HG02678 (cell line): ENCODE measurements around the gene BOK.
"Not testable (repeated sequence)": the region's sequence is repeated elsewhere in the genome, so short reads cannot be mapped to it uniquely, and the experiment has no call there.

ENCODE experiments used
- ATAC-seq: cut with Tn5 transposase; IDR thresholded peaks from one replicate; pipeline ENCODE4 v1.9.1; 2021; ENCODE audit warnings: mild to moderate bottlenecking, moderate library complexity; ENCODE audit not compliant: unreplicated experiment

Gene BOK

GRCh38 chr2:241555711-241556110, 2.8 kb upstream of the BOK start:
- ATAC-seq, result no peak

GRCh38 chr2:241556746-241557145, 1.8 kb upstream of the BOK start:
- ATAC-seq, result no peak

GRCh38 chr2:241559323-241560161, 997 bp downstream of the BOK start:
- ATAC-seq, result no peak

- ATAC-seq, result no peak
Observed at GRCh38 chr2:241560162-241560882, 1.8 kb downstream of the BOK start.

GRCh38 chr2:241560883-241561474, 2.4 kb downstream of the BOK start:
- ATAC-seq, result no peak

GRCh38 chr2:241561832-241562231, 3.3 kb downstream of the BOK start:
- ATAC-seq, result no peak

- ATAC-seq, result no peak
Observed at GRCh38 chr2:241562269-241562891, 3.8 kb downstream of the BOK start.

GRCh38 chr2:241563031-241563507, 4.5 kb downstream of the BOK start:
- ATAC-seq, result no peak

GRCh38 chr2:241563571-241563980, 5.0 kb downstream of the BOK start:
- ATAC-seq, result no peak

GRCh38 chr2:241563981-241564595, 5.5 kb downstream of the BOK start:
- no peak for ATAC-seq

GRCh38 chr2:241564596-241565410, 6.3 kb downstream of the BOK start:
- no peak for ATAC-seq

GRCh38 chr2:241565411-241565810, 6.9 kb downstream of the BOK start:
- no peak for ATAC-seq

- ATAC-seq, result not testable (repeated sequence)
Observed at GRCh38 chr2:241566021-241566420, 7.5 kb downstream of the BOK start.

GRCh38 chr2:241566468-241566867, 7.9 kb downstream of the BOK start:
- ATAC-seq, result no peak

GRCh38 chr2:241567266-241567665, 8.7 kb downstream of the BOK start:
- not testable (repeated sequence) for ATAC-seq

- no peak for ATAC-seq
Observed at GRCh38 chr2:241567776-241568175, 9.2 kb downstream of the BOK start.

GRCh38 chr2:241568726-241569125, 10.2 kb downstream of the BOK start:
- no peak for ATAC-seq

- no peak for ATAC-seq
Observed at GRCh38 chr2:241569831-241570281, 11.3 kb downstream of the BOK start.

- ATAC-seq, result no peak
Observed at GRCh38 chr2:241570961-241571581, 12.5 kb downstream of the BOK start.
